ENCODE data around the gene CLCNKB.

Gene CLCNKB

DNA sequence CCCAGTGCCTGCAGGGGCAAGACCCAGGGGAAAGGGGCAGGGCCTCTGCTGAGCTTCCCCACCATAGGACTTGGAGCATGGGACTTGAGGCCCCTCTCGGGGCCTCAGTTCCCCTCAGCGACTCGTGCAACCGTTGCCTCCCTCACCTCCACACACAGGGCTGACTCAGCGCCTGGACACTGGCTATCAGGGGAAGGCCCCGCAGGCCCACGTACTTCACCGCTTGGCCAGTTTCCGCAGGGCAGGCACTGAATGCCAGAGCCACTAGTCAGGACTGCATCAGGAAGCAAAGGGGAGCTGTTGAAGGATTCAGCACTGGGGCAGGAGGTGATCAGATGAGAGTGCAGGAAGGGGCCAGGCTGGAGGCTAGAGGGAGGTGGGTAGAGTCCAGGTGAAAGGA is 45.4 kb downstream of the CLCNKB start:
- TF ChIP-seq, protein P1, sequence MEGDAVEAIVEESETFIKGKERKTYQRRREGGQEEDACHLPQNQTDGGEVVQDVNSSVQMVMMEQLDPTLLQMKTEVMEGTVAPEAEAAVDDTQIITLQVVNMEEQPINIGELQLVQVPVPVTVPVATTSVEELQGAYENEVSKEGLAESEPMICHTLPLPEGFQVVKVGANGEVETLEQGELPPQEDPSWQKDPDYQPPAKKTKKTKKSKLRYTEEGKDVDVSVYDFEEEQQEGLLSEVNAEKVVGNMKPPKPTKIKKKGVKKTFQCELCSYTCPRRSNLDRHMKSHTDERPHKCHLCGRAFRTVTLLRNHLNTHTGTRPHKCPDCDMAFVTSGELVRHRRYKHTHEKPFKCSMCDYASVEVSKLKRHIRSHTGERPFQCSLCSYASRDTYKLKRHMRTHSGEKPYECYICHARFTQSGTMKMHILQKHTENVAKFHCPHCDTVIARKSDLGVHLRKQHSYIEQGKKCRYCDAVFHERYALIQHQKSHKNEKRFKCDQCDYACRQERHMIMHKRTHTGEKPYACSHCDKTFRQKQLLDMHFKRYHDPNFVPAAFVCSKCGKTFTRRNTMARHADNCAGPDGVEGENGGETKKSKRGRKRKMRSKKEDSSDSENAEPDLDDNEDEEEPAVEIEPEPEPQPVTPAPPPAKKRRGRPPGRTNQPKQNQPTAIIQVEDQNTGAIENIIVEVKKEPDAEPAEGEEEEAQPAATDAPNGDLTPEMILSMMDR (IDR thresholded peaks at IDR 0.05; ENCODE audit: unreplicated experiment in 3 of 3): no peak
- Mint-ChIP-seq H3K27me3 (ENCODE audit: low read depth) (peaks cover 9% of the 10 kb centered on the region), H3K4me3 (no peak overlapping the region), H3K9me3 (no peaks in the 10 kb centered on the region), H3K4me1 (peaks cover 3% of the 10 kb centered on the region), H3K36me3 (ENCODE audit: low read depth) (no peaks in the 10 kb centered on the region), H3K27ac (no peak overlapping the region)

DNA sequence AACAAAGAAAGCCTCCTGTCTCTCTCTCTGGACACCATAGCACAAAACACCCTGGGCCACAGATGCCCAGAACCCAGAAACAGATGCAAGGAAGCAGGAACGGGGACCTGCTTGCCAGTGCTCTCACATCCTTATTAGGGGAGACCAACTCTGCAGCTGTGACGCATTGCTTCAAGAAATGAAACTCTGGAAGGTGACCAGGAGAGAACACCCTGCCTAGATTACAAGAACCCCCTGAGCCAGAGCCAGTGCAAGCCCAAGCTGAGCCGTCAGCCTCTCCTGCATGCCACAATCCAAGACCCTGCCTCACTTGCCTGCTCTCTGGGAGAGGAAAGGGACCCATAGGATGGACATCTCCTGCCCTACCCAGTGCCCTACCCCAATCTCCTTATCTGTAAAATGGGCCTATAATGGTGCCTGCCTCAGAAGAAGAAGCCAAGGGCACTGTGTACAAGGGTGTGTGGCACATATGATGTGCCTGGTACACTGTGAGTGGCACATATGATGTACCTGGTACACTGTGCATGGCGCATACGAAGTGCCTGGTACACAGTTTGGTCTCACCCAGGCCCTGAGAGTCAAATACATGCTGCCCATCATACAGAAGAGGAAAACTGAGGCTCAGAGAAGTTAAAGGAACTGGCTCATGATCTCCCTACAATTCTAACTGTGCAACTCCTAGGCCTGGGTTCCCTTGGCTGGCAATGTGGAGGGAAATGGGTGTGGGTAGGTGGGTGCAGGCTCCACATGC is 46.7 kb downstream of the CLCNKB start:
- TF ChIP-seq, protein P1 (IDR thresholded peaks at IDR 0.05; ENCODE audit: unreplicated experiment in 3 of 3): no peak
- H3K27ac Mint-ChIP-seq: no peak overlapping the region
- no peaks in the 10 kb centered on the region for H3K9me3 Mint-ChIP-seq
- H3K36me3 Mint-ChIP-seq (ENCODE audit: low read depth): no peaks in the 10 kb centered on the region
- peaks cover 13% of the 10 kb centered on the region for H3K27me3 Mint-ChIP-seq (ENCODE audit: low read depth)
- peaks cover 5% of the 10 kb centered on the region for H3K4me1 Mint-ChIP-seq
- H3K4me3 Mint-ChIP-seq: no peak overlapping the region

DNA sequence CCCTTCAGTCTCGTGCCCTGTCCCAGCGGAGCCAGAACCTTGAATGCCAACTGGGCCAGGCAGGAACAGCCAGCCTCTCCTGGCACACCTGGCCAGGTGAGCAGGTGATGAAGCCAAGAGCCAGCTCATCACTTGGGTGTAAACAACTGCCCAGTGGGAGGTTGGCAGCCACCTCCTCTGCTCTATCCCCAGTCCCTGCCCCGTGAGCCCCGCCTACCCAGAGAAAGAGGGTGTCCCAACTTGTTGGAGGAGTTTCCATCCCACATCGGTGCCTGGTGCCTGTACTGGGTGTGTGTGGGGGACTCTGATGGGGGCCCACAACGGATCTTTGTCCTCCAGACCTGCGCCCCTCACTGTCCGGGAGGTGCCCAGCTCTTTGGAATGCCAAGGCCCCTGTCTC is 47.7 kb downstream of the CLCNKB start:
- TF ChIP-seq, protein P1 (IDR thresholded peaks at IDR 0.05; ENCODE audit: unreplicated experiment in 3 of 3): no peak
- Mint-ChIP-seq H3K36me3 (ENCODE audit: low read depth) (no peaks in the 10 kb centered on the region), H3K4me1 (peaks cover 5% of the 10 kb centered on the region), H3K27me3 (ENCODE audit: low read depth) (peaks cover 15% of the 10 kb centered on the region), H3K9me3 (no peaks in the 10 kb centered on the region), H3K4me3 (no peak overlapping the region), H3K27ac (no peak overlapping the region)

DNA sequence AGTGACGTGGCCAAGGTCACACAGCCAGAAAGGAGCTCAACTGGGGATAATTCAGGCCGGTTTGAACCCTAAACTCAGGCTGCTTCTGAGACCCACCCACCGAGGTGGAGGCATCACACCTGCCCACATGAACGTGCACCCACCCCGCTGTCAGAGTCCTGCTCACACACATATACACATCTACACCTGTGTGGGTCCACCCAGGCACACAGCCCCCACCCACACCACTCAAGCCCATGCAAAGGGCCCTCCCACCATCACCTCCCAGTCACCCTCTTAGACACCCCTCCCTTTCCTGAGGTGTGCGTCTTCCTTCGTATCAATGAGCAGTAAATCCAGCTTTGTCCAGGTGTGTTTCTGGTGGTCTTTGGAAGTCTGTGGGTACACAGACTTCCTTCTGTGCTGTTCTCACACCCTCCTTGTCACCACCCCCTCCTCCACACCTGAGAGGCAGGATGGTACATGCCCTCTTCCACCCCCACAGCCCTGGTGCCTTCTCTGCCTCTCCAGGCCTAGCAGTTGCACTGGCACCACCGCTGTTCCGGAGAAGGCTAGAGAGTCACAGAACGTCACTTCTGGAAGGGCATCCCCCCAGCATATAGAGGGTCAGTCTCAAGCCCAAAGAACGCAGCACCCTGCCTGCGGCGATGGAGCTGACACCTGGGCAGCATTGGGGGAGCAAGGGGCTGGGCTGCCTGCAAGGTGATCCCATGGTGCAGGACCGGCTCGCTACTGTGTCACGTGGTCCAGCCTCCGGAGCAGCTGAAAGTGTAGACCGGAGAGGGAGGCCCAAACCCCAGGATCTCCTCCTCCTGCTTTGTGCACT is 48.7 kb downstream of the CLCNKB start:
- Mint-ChIP-seq H3K4me3 (no peak overlapping the region), H3K27me3 (ENCODE audit: low read depth) (peaks cover 25% of the 10 kb centered on the region), H3K27ac (no peak overlapping the region), H3K4me1 (peaks cover 5% of the 10 kb centered on the region), H3K9me3 (no peaks in the 10 kb centered on the region), H3K36me3 (ENCODE audit: low read depth) (no peaks in the 10 kb centered on the region)
- TF ChIP-seq, protein P1 (IDR thresholded peaks at IDR 0.05; ENCODE audit: unreplicated experiment in 3 of 3): no peak

DNA sequence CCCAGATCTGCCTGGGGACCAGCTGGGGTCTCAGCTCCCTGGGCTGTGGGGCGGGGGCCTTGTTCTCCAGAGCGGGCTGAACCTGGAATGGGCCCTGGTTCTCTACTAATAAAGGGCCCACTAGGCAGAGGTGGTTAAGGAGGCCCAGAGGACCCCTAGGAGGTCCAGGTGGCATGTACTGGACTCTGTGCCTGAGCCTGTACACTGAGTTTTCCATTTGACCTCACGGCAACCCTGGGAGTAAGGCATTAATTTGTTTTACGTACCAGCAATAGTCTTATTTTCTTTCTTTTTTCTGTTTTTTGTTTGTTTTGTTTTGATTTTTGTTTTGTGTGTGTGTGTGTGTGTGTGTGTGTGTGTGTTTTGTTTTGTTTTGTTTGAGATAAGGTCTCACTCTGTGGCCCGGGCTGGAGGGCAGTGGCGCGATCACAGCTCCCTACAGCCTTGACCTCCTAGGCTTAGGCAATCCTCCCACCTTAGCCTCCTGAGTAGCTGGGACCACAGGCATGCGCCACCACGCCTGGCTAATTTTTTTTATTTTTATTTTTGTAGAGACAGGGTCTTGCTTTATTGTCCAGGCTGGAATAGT is 49.4 kb downstream of the CLCNKB start:
- TF ChIP-seq, protein P1 (IDR thresholded peaks at IDR 0.05; ENCODE audit: unreplicated experiment in 3 of 3): no peak
- H3K27ac Mint-ChIP-seq: no peak overlapping the region
- H3K4me3 Mint-ChIP-seq: no peak overlapping the region
- H3K27me3 Mint-ChIP-seq (ENCODE audit: low read depth): peaks cover 31% of the 10 kb centered on the region
- peaks cover 5% of the 10 kb centered on the region for H3K4me1 Mint-ChIP-seq
- no peaks in the 10 kb centered on the region for H3K36me3 Mint-ChIP-seq (ENCODE audit: low read depth)
- no peaks in the 10 kb centered on the region for H3K9me3 Mint-ChIP-seq
